Effector memory CD4-positive, alpha-beta T cell (primary cell): ENCODE measurements around the gene TSPEAR.

Experiments
- DNase-seq, 3 donors: peaks; one replicate each; pipeline ENCODE4 v3.0.0-alpha.2; 2020
- H3K27ac ChIP-seq: 2 replicates; pipeline ENCODE4 v1.7.0; 2013; ENCODE audit warnings: mild to moderate bottlenecking, low read length, moderate library complexity; ENCODE audit not compliant: insufficient read depth, poor library complexity, severe bottlenecking
- H3K27me3 ChIP-seq: replicated peaks from 2 replicates; pipeline ENCODE4 v1.7.0; 2013; ENCODE audit warnings: mild to moderate bottlenecking, low read length; ENCODE audit not compliant: insufficient read depth, control insufficient read depth, poor library complexity, severe bottlenecking
- H3K36me3 ChIP-seq: 2 replicates; pipeline ENCODE4 v1.7.0; 2013; ENCODE audit warnings: mild to moderate bottlenecking, low read length, moderate library complexity; ENCODE audit not compliant: control insufficient read depth, insufficient read depth
- H3K4me1 ChIP-seq: 2 replicates; pipeline ENCODE4 v1.7.0; 2013; ENCODE audit warnings: low read length, mild to moderate bottlenecking; ENCODE audit not compliant: control insufficient read depth, insufficient read depth, poor library complexity, severe bottlenecking
- H3K4me3 ChIP-seq: 2 replicates; pipeline ENCODE4 v1.7.0; 2013; ENCODE audit warnings: low read length, low read depth, mild to moderate bottlenecking; ENCODE audit not compliant: insufficient read depth, poor library complexity, severe bottlenecking
- H3K9me3 ChIP-seq: 2 replicates; pipeline ENCODE4 v1.7.0; 2013; ENCODE audit warnings: mild to moderate bottlenecking, low read length, moderate library complexity; ENCODE audit not compliant: control insufficient read depth

TSPEAR gene

GRCh38 chr21:44572959-44573583 is 138.3 kb downstream of the TSPEAR start:
- Histone ChIP-seq H3K27ac (no peak overlapping the region), H3K27me3 (no peaks in the 10 kb centered on the region), H3K4me1 (no peaks in the 10 kb centered on the region), H3K4me3 (no peak overlapping the region), H3K36me3 (no peaks in the 10 kb centered on the region), H3K9me3 (no peaks in the 10 kb centered on the region)
- no peak for DNase-seq

- Histone ChIP-seq H3K4me3 (no peak overlapping the region), H3K27me3 (no peaks in the 10 kb centered on the region), H3K4me1 (no peaks in the 10 kb centered on the region), H3K27ac (no peak overlapping the region), H3K36me3 (no peaks in the 10 kb centered on the region), H3K9me3 (no peaks in the 10 kb centered on the region)
- no peak for DNase-seq
These were observed 139.3 kb downstream of the TSPEAR start for GRCh38 chr21:44571844-44572782.

GRCh38 chr21:44571296-44571695 is 140.1 kb downstream of the TSPEAR start:
- Histone ChIP-seq H3K36me3 (no peaks in the 10 kb centered on the region), H3K4me1 (no peaks in the 10 kb centered on the region), H3K4me3 (no peak overlapping the region), H3K27me3 (no peaks in the 10 kb centered on the region), H3K9me3 (no peaks in the 10 kb centered on the region), H3K27ac (no peak overlapping the region)
- no peak for DNase-seq

- no peaks in the 10 kb centered on the region for H3K27me3 ChIP-seq
- no peaks in the 10 kb centered on the region for H3K4me1 ChIP-seq
- H3K4me3 ChIP-seq: no peak overlapping the region
- no peak overlapping the region for H3K27ac ChIP-seq
- no peaks in the 10 kb centered on the region for H3K36me3 ChIP-seq
- no peak for DNase-seq
- H3K9me3 ChIP-seq: no peaks in the 10 kb centered on the region
These were observed 141.4 kb downstream of the TSPEAR start for GRCh38 chr21:44569861-44570517.

- no peak overlapping the region for H3K27ac ChIP-seq
- H3K9me3 ChIP-seq: no peaks in the 10 kb centered on the region
- no peaks in the 10 kb centered on the region for H3K27me3 ChIP-seq
- no peaks in the 10 kb centered on the region for H3K4me1 ChIP-seq
- H3K4me3 ChIP-seq: no peak overlapping the region
- no peaks in the 10 kb centered on the region for H3K36me3 ChIP-seq
- DNase-seq: no peak
These were observed 142.5 kb downstream of the TSPEAR start for GRCh38 chr21:44568667-44569556.

- Histone ChIP-seq H3K4me1 (no peaks in the 10 kb centered on the region), H3K27me3 (no peaks in the 10 kb centered on the region), H3K27ac (no peak overlapping the region), H3K4me3 (no peak overlapping the region), H3K36me3 (no peaks in the 10 kb centered on the region), H3K9me3 (no peaks in the 10 kb centered on the region)
- no peak for DNase-seq
These were observed 143.1 kb downstream of the TSPEAR start for GRCh38 chr21:44568261-44568660.

GRCh38 chr21:44567481-44568171 is 143.7 kb downstream of the TSPEAR start:
- no peak for DNase-seq
- no peaks in the 10 kb centered on the region for H3K36me3 ChIP-seq

GRCh38 chr21:44566403-44566802 is 145.0 kb downstream of the TSPEAR start:
- Histone ChIP-seq H3K9me3 (no peaks in the 10 kb centered on the region), H3K4me1 (no peaks in the 10 kb centered on the region), H3K27me3 (no peaks in the 10 kb centered on the region), H3K4me3 (no peak overlapping the region), H3K27ac (no peak overlapping the region), H3K36me3 (no peaks in the 10 kb centered on the region)
- no peak for DNase-seq

More at GRCh38 chr21:44567481-44568171, 143.7 kb downstream of the TSPEAR start:
- Histone ChIP-seq H3K27me3 (no peaks in the 10 kb centered on the region), H3K27ac (no peak overlapping the region), H3K4me1 (no peaks in the 10 kb centered on the region), H3K4me3 (no peak overlapping the region), H3K9me3 (no peaks in the 10 kb centered on the region)
